ENCODE data around the gene TMEM200C. TPM values are rescaled to one million over a fixed set of nuclear protein-coding genes. Genes with fewer than 3 reads are reported as not detected.

TMEM200C gene
- total RNA-seq, 1 experiment from 2014 or later: 5.8 TPM

DNA sequence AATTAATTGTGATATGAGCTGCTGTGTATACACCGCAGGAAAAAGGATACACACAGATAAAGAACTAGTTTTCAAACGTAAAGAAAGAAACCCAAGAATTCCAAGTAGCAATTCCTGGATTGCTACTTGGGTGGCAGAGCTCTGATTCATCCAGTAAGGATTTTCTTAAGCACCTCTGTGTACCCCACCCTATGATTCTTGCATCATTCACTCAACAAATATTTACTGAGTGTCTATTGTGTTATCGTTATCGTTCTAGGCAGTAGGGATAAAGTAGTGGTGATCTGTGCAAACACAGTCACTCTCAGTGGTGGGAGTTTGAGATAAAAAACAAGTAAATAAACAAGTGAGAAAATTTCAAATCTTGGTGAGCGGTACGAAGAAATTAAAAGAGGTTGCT is 4.9 kb upstream of the TMEM200C start:
- Histone ChIP-seq H3K36me3 (replicated peaks; ENCODE audit: control insufficient read depth, insufficient read depth, low read length) (no peaks in the 10 kb centered on the region), H3K4me3 (ENCODE audit: insufficient read depth, low read depth, low read length) (no peak overlapping the region), H3K27me3 (ENCODE audit: control insufficient read depth, insufficient read depth, low read length) (peaks cover 4% of the 10 kb centered on the region; the same call in 1 of the 2 replicates)
- no peak for DNase-seq

DNA sequence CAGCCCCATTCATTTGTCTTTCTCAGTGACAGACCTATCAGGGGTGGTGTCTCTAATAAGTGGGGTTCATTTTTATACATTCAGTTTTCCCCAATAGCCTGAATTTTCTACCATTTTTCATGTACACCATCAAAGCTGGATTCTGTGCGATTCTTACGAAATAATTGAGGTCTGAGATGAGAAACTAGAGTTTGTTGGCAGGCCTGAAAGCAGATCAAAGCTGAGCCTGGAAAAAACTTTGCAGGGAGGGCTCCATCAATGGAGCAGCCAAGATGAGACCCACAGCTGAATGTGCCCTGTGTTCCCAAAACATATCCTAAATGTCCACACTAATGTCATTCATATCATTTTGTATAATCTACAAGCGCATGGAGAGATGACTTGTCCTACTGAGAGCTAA is 4.5 kb upstream of the TMEM200C start:
- no peak for DNase-seq
- no peaks in the 10 kb centered on the region for H3K36me3 ChIP-seq (replicated peaks; ENCODE audit: control insufficient read depth, insufficient read depth, low read length)
- H3K27me3 ChIP-seq (ENCODE audit: control insufficient read depth, insufficient read depth, low read length): peaks cover 4% of the 10 kb centered on the region
- H3K4me3 ChIP-seq (ENCODE audit: insufficient read depth, low read depth, low read length): no peak overlapping the region

DNA sequence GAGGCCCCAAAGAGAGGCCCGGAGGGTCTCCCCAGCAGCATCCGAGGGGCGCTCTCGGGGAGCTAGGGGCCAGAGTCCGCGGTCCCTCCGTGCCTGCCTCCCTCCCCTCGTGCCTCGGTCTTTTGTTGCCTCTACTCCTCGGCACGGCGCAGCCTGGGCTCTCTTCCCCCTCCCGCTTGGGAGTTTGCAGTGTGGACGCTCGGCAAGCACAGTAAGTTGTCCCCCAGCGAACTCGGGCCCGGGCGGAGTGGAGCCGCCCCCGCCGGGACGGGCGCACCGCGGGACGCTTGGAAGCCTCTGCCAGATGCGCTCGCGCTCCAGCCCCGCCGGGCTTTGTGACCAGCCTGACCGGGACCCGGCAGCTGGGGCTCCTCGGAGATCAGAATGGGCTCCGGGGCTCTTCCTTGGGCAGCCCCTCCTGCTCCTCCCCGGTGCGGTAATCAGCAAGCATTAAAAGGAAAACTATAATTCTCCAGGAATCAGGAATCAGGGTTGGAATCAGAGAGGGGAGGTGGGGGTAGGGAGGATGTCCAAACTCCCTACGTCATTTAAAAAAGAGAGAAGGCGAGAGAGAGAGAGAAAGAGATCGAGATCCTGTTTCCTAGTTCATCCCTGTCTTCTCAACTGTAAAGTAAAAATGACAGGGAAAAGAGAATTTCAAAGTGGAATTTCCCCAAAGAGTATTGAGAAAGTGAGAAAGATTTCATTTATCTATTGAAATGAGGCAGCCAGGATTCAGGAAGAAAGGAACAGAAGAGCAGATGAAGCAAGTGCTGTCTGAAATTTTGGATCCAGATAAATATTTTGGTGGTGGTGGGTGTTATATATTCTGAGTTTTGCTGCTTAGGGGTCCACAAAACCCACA is 786 bp upstream of the TMEM200C start:
- Histone ChIP-seq H3K4me3 (ENCODE audit: insufficient read depth, low read depth, low read length) (peak overlapping the region; percentile 80), H3K27me3 (ENCODE audit: control insufficient read depth, insufficient read depth, low read length) (peaks cover 34% of the 10 kb centered on the region), H3K36me3 (replicated peaks; ENCODE audit: control insufficient read depth, insufficient read depth, low read length) (no peaks in the 10 kb centered on the region)
- DNase-seq: peak; percentile 82

DNA sequence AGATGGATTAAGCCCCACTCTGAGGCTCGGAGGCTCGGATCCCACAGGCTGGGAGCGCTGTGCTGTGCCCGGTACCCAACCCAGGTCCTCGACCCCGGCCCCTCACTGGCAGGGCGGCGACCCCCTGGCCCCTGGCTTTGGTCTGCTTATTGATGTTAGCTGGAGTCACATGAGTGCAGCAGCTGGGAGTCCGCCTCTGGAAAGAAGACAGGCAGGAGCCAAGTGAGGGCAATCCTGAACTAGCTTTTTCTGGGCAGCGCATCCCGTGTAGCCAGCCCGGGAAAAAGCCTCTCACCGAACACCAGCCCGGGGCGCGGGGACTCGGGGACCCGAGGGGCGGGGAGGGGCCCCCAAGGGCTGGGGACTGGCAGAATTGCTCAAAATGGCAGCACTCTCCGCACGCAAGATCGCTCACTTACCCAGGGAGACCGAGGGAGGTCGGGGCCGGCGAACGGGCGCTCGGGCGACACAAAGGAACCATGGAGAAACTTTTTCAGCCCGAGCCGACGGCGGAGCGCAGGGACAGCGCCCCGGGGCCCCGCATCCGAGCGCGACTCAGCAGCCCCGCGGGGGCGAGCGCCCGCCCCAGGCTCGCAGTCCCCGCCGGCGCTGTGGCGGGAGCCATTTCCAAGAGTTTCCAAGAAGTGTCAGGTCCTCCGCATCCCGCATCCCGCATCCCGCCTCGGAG is 567 bp downstream of the TMEM200C start:
- peak; percentile 84 for DNase-seq
- no peaks in the 10 kb centered on the region for H3K36me3 ChIP-seq (replicated peaks; ENCODE audit: control insufficient read depth, insufficient read depth, low read length)
- H3K27me3 ChIP-seq (ENCODE audit: control insufficient read depth, insufficient read depth, low read length): peaks cover 44% of the 10 kb centered on the region
- peak overlapping the region; percentile 60 for H3K4me3 ChIP-seq (ENCODE audit: insufficient read depth, low read depth, low read length)

DNA sequence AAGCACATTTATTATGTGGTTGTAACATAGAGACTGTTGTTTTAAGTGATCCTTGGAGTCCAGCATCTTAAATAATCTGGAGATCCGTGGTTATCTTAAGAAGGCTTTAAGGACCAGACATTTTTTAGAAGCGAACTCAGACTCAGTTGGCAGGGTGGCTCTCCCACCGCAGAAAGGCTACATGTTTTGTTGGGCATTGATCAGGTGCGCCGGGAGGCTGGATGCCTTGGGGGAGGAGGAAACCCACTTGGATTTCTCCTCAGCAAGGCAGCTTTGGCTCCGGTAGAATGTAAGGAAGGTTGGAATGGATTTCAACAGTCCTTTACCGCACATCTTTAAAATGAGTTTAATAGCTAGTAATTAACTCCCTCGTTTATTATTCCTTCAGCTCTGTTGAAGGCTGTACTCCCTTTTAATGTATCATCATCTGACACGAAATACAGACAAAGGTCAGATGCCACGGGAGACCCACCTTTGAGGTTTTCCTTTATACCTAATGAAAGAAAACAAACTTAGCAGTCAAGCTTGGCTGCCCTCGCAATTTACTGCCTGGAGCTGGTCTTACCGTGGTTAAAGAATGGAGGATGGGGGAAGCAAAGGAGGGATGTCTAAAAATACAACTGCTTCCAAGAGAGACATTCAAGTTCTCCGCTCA is 1.2 kb downstream of the TMEM200C start:
- peak overlapping the region; percentile 60 for H3K4me3 ChIP-seq (ENCODE audit: insufficient read depth, low read depth, low read length)
- no peaks in the 10 kb centered on the region for H3K36me3 ChIP-seq (replicated peaks; ENCODE audit: control insufficient read depth, insufficient read depth, low read length)
- peak; percentile 49 for DNase-seq
- H3K27me3 ChIP-seq (ENCODE audit: control insufficient read depth, insufficient read depth, low read length): peaks cover 44% of the 10 kb centered on the region

DNA sequence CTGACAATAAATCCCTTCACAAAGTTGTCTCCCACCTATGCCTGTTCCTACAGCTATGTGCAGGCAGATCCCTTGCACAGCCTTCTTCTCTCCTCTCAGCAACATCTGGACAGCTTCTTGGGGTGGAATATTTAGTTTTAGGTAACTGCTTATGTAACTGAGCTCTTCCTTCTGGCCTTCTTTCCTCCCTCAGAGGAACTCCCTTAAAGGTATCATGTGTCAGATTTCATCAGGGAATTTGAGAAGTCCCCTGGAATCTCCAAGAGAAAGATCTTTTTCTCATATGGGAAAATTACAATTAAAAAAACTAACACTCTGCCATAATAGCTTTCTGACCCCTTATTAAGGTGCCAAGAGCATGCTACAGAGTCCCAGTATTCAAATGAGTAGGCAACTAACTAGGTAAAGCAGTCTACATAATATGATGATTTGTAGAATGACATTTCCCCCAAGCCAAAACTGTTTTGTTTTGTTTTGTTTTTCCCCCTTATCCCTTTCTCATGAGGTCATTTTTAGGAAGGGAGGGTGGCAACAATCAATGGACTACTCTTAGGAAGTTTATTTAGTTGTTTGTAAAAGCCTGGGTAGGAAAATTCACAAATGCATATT is 2.4 kb downstream of the TMEM200C start:
- Histone ChIP-seq H3K36me3 (replicated peaks; ENCODE audit: control insufficient read depth, insufficient read depth, low read length) (no peaks in the 10 kb centered on the region), H3K27me3 (ENCODE audit: control insufficient read depth, insufficient read depth, low read length) (peaks cover 44% of the 10 kb centered on the region), H3K4me3 (ENCODE audit: insufficient read depth, low read depth, low read length) (no peak overlapping the region)
- no peak for DNase-seq

DNA sequence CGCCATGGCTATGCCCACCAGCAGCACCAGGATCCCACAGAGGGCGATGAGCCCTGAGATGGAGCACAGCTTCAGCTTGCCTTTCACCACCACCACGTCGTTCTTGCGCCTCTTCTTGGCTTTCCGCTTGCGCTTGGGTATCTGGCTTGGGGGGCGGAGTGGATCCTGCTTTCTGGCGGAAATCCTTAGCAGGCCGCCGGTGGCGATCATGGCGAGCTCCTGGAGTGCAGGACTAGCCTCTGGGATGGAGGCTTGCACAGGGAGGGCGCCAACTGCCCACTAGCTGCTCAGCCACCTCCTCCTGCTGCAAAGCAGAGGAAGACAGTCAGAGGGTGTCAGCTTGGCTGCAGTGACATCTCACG is 3.5 kb downstream of the TMEM200C start:
- no peak for DNase-seq
- Histone ChIP-seq H3K27me3 (ENCODE audit: control insufficient read depth, insufficient read depth, low read length) (peaks cover 44% of the 10 kb centered on the region), H3K36me3 (replicated peaks; ENCODE audit: control insufficient read depth, insufficient read depth, low read length) (no peaks in the 10 kb centered on the region), H3K4me3 (ENCODE audit: insufficient read depth, low read depth, low read length) (peak overlapping the region; percentile 1; the same call in 1 of the 2 replicates)

DNA sequence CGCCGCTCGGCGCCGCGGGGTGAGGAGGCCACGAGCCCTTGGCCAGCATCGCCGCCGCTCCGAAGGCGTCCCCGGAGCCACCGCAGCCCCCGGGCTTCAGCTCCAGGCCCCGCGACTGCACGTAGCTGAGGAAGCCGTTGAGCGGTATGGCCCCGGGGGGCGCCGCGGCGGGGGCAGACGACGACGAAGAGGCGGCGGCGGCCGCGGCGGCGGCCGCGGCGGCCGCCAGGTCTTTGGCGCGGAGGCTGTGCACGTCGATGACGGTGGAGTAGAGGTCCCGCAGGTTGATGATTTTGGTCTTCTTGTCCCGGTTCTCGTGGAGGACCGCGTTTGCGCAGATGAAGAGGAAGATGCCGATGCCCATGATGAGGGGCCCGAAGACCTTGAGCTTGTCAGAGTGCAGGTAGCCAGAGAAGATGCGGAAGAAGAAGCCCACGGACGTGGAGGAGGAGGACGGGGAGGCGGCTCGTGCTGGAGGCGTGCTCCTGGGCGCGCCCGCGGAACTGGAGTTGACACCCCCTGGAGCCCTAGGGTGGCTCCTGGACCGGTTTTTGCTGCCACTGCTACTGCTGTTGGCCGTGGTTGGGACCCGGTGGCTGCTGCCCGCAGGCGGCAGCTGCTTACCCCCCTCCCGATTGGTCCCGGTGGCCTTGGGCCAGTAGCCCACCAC is 4.0 kb downstream of the TMEM200C start:
- peak; percentile 74 for DNase-seq
- peaks cover 42% of the 10 kb centered on the region for H3K27me3 ChIP-seq (ENCODE audit: control insufficient read depth, insufficient read depth, low read length)

DNA sequence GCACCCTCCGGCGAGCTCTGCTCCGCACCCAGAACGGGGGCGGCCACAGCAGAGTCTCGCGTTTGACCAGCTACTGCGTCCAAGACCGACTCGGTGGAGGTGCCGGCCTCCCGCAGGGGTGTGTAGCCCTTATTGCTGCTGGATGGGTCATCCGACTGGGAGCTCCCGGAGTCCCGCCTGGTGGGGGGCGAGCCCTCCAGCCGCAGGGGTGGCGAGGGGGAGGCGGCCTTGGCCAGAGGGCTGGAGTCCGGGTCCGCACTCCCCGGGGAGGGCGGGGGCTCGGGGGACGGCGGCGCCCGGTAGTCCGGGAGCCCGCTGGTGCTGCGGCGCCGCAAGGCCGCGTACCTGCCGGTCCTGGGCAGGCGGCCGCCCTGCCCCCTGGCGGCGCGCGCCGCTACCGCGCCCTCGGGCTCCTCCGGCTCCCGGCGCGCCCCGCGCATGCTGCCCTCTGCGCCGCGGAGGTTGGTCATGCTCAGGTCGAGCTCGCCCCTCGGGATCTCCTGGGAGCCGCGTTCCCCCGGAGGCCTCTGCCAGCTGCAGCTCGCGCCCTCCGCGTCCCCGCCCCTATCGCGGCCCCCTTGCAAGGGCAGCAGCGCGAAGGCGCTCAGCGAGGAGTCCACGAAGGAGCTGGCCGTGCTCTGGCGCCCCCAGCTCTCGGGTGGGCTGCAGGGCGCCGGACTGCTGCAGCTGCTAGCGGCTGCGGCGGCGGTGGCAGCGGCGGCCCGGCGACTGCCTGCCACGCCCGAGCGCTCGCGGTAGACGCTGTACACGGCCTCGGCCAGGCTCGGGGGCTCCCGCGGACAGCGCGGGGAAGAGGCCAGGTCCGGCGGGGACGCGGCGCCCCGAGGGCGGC is 4.8 kb downstream of the TMEM200C start:
- Histone ChIP-seq H3K4me3 (ENCODE audit: insufficient read depth, low read depth, low read length) (peak overlapping the region; percentile 61), H3K27me3 (ENCODE audit: control insufficient read depth, insufficient read depth, low read length) (peaks cover 40% of the 10 kb centered on the region), H3K36me3 (replicated peaks; ENCODE audit: control insufficient read depth, insufficient read depth, low read length) (no peaks in the 10 kb centered on the region)
- DNase-seq: peak; percentile 92

More for the DNA sequence above, 4.0 kb downstream of the TMEM200C start:
- peak overlapping the region; percentile 61 for H3K4me3 ChIP-seq (ENCODE audit: insufficient read depth, low read depth, low read length)
- no peaks in the 10 kb centered on the region for H3K36me3 ChIP-seq (replicated peaks; ENCODE audit: control insufficient read depth, insufficient read depth, low read length)

DNA sequence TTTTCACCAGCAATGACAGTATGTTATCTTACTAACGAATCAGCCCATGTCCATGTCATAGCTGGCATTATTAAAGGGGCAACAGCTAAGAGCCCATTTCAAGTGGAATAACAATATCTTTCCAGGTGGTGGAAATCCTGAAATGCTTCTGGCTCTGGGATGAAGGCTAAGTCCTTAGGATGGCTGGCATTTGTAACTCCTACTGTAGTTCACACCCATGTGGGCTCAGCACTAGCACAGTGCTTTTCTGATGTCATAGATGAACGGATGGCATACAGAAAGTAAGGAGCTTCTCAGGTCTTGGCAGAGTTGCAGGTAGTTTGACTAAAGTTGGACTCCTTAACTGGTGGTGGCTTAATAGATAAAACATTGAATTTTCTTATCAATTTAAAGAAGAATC is 10.0 kb downstream of the TMEM200C start:
- H3K36me3 ChIP-seq (replicated peaks; ENCODE audit: control insufficient read depth, insufficient read depth, low read length): no peaks in the 10 kb centered on the region
- no peak for DNase-seq
- no peak overlapping the region for H3K4me3 ChIP-seq (ENCODE audit: insufficient read depth, low read depth, low read length)
- H3K27me3 ChIP-seq (ENCODE audit: control insufficient read depth, insufficient read depth, low read length): peaks cover 5% of the 10 kb centered on the region

DNA sequence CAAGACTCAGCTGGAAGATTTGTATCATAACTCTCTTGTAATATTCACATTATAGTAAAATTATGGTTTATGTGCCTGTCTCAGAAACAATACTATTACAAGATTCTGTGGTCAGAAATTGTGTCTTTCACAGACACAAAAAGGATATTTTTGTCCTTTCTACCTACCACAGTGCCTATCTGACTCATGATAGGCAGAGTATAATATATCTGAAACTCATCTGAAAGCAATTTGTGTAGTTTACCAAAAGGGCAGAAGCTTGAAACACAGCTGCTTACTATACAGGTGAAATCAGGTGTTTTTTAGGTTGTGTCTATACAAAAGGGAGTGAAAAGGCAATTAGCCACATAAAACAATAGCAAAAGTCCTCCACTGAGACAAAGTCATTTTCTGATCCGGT is 10.9 kb downstream of the TMEM200C start:
- no peaks in the 10 kb centered on the region for H3K36me3 ChIP-seq (replicated peaks; ENCODE audit: control insufficient read depth, insufficient read depth, low read length)
- no peaks in the 10 kb centered on the region for H3K27me3 ChIP-seq (ENCODE audit: control insufficient read depth, insufficient read depth, low read length)
- no peak for DNase-seq
- no peak overlapping the region for H3K4me3 ChIP-seq (ENCODE audit: insufficient read depth, low read depth, low read length)

DNA sequence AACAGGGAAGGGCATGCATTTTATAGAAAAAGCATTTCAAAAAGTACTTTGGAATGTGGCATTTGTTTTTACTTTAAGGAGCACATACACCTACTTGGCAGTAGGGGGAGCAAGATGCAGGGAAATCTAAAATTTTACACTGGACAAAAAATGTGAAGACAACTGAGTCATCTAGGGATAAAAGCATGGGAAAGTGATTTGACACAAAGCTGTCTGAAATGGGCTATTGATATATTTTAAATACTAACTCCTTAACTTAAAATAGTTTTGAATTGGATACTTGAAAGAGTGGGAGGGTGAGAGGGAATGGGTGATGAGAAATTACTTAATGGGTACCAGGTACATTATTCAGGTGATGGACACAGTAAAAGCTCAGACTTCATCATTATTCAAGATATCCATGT is 15.8 kb downstream of the TMEM200C start:
- DNase-seq: no peak
- Histone ChIP-seq H3K27me3 (ENCODE audit: control insufficient read depth, insufficient read depth, low read length) (no peaks in the 10 kb centered on the region), H3K4me3 (ENCODE audit: insufficient read depth, low read depth, low read length) (no peak overlapping the region), H3K36me3 (replicated peaks; ENCODE audit: control insufficient read depth, insufficient read depth, low read length) (no peaks in the 10 kb centered on the region)

DNA sequence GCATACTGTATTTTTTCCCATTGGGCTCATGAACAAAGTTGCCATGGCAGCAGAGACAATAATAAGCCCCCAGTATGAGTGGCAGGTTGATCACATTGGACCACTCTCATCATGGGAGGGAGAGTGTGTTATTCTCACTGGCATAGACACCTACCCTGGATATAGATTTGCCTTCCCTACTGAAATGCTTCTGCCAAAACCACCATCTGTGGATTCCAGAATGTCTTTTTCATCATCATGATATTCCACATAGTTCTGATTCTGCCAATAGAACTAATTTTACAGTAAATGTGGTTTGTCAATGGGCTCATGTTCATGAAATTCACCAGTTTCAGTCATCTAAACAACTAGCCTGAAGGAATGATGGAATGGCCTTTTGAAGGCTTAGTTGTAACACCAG is 18.4 kb downstream of the TMEM200C start:
- Histone ChIP-seq H3K27me3 (ENCODE audit: control insufficient read depth, insufficient read depth, low read length) (no peaks in the 10 kb centered on the region), H3K36me3 (replicated peaks; ENCODE audit: control insufficient read depth, insufficient read depth, low read length) (no peaks in the 10 kb centered on the region), H3K4me3 (ENCODE audit: insufficient read depth, low read depth, low read length) (no peak overlapping the region)
- no peak for DNase-seq

All from H7 (cell line).